ENCODE results near the gene LOXL1. TPM values are rescaled to one million over a fixed set of nuclear protein-coding genes. Genes with fewer than 3 reads are reported as not detected.
A peak's percentile ranks its signal among the peaks of the same experiment; 100 is the strongest.

LOXL1 gene
- total and polyA plus RNA-seq, 9 of the 15 experiments (the other 6 are each of a cell fraction or from before 2014, with no cell fraction given): 0.14 TPM; not detected in 8

- TF ChIP-seq PHTF2 (CRISPR knock-in tag; IDR thresholded peaks at IDR 0.05): no peak
These were observed 56.1 kb downstream of the LOXL1 start (continued) for GRCh38 chr15:73982222-73982962.

GRCh38 chr15:73983211-73983727, 57.0 kb downstream of the LOXL1 start:
- no peaks in the 10 kb centered on the region; a peak in 1 of 5 replicates for H3K27me3 ChIP-seq (ENCODE audit: control insufficient read depth in 2 of 2, insufficient read depth in 2 of 2, low read length in 2 of 2)
- no TSS peak for BruUV-seq (replicated peaks)
- in situ Hi-C loops (cut with MboI): no loop called here
- peak overlapping the region in 1 of 2 experiments; percentile 71; a peak in 2 of 4 replicates for H3K9ac ChIP-seq (ENCODE audit: insufficient read depth in 1 of 2, low read depth in 2 of 2, low read length in 2 of 2)
- no peaks in the 10 kb centered on the region for H3K9me3 ChIP-seq (replicated peaks; ENCODE audit: control insufficient read depth, insufficient read depth, low read depth, low read length)
- no peak for TF ChIP-seq ZNF444 (CRISPR knock-in tag; IDR thresholded peaks at IDR 0.05)
- 68% methylated on average over 10 of the region's 10 CpGs for WGBS (ENCODE audit: insufficient coverage, low coverage, missing lambda C conversion rate)
- intact Hi-C loops (cut with micrococcal nuclease): no loop called here
- DNase-seq (ENCODE audit: extremely low read depth in 1 of 4, low spot score in 3 of 4) (no peak), FAIRE-seq (no peak), ATAC-seq (no peak)
- H3K79me2 ChIP-seq (ENCODE audit: control insufficient read depth, insufficient read depth, low read length): no peaks in the 10 kb centered on the region
- H2AFZ ChIP-seq (ENCODE audit: low read depth, low read length): no peak overlapping the region
- H3K27ac ChIP-seq (ENCODE audit: extremely low read depth, low read depth, low read length): no peak overlapping the region
- H3K4me1 ChIP-seq (replicated peaks in 1 of 2; ENCODE audit: control insufficient read depth in 2 of 2, insufficient read depth in 2 of 2, low read length in 2 of 2): peaks cover 4 to 21% of the 10 kb centered on the region in 2 experiments; a peak in 4 of 5 replicates
- H3K9me1 ChIP-seq (ENCODE audit: control insufficient read depth, insufficient read depth, low read length): no peaks in the 10 kb centered on the region
- CTCF ChIA-PET (ENCODE audit: low intra/inter-chr PET ratio): no interaction called here
- H4K20me1 ChIP-seq (replicated peaks; ENCODE audit: control insufficient read depth, insufficient read depth, low read length): no peaks in the 10 kb centered on the region
- H3K4me3 ChIP-seq: no peak overlapping the region
- no peak overlapping the region for H3K4me2 ChIP-seq (ENCODE audit: insufficient read depth, low read length)
- POLR2A ChIA-PET: interaction anchor here (0.5 kb wide), 1 partner anchor 20 kb away, joined by 6 read pairs; no protein-coding TSS in a partner anchor
- H3K36me3 ChIP-seq (ENCODE audit: control insufficient read depth, insufficient read depth, low read length): no peaks in the 10 kb centered on the region

GRCh38 chr15:73983773-73984172, 57.5 kb downstream of the LOXL1 start:
- FAIRE-seq (no peak), ATAC-seq (no peak), DNase-seq (ENCODE audit: extremely low read depth in 1 of 4, low spot score in 3 of 4) (no peak)
- Histone ChIP-seq H3K36me3 (ENCODE audit: control insufficient read depth, insufficient read depth, low read length) (no peaks in the 10 kb centered on the region), H3K9me1 (ENCODE audit: control insufficient read depth, insufficient read depth, low read length) (no peaks in the 10 kb centered on the region), H3K79me2 (ENCODE audit: control insufficient read depth, insufficient read depth, low read length) (no peaks in the 10 kb centered on the region), H3K27me3 (ENCODE audit: control insufficient read depth in 2 of 2, insufficient read depth in 2 of 2, low read length in 2 of 2) (no peaks in the 10 kb centered on the region; a peak in 1 of 5 replicates), H3K9ac (ENCODE audit: insufficient read depth in 1 of 2, low read depth in 2 of 2, low read length in 2 of 2) (peak overlapping the region in 1 of 2 experiments; percentile 71; a peak in 1 of 4 replicates), H3K4me2 (ENCODE audit: insufficient read depth, low read length) (no peak overlapping the region), H3K4me3 (no peak overlapping the region), H3K4me1 (replicated peaks in 1 of 2; ENCODE audit: control insufficient read depth in 2 of 2, insufficient read depth in 2 of 2, low read length in 2 of 2) (peaks cover 4 to 26% of the 10 kb centered on the region in 2 experiments), H3K27ac (ENCODE audit: extremely low read depth, low read depth, low read length) (no peak overlapping the region), H3K9me3 (replicated peaks; ENCODE audit: control insufficient read depth, insufficient read depth, low read depth, low read length) (no peaks in the 10 kb centered on the region), H4K20me1 (replicated peaks; ENCODE audit: control insufficient read depth, insufficient read depth, low read length) (no peaks in the 10 kb centered on the region), H2AFZ (ENCODE audit: low read depth, low read length) (no peak overlapping the region)
- ChIA-PET POLR2A (interaction anchor here (1.4 kb wide), 1 partner anchor 8 kb away, joined by 3 read pairs; no protein-coding TSS in a partner anchor), CTCF (ENCODE audit: low intra/inter-chr PET ratio) (no interaction called here)
- TF ChIP-seq CTCF (IDR thresholded peaks at IDR 0.05 in 2 of 3, conservative IDR thresholded peaks at IDR 0.05 in 1 of 3; ENCODE audit: insufficient read depth in 2 of 3, low read depth in 1 of 3, low read length in 3 of 3) (no peak), ZFP36 (IDR thresholded peaks at IDR 0.05; ENCODE audit: low read depth, low read length, partially characterized antibody) (peak; percentile 62), ZNF316 (IDR thresholded peaks at IDR 0.05) (no peak), ARID4B (CRISPR knock-in tag; IDR thresholded peaks at IDR 0.05) (no peak)
- BruUV-seq (replicated peaks): no TSS peak
- intact Hi-C loops (cut with micrococcal nuclease) (no loop called here), in situ Hi-C loops (cut with MboI) (no loop called here)
- WGBS (ENCODE audit: insufficient coverage, low coverage, missing lambda C conversion rate): 68% methylated on average over 9 of the region's 9 CpGs

All from K562 (cell line).